OCI-LY3 (cell line): Measurements from ENCODE around the gene CD72.

Experiments
- CTCF ChIP-seq: fragments of 200-600, 300-600 bp; sonication (generic); IDR thresholded peaks from 2 replicates; pipeline ENCODE4 v1.5.1; 2014; ENCODE audit warnings: antibody characterized with exemption, low read length, low read depth
- EZH2phosphoT487 ChIP-seq: fragments of 200-600 bp; shearing (Covaris generic); IDR thresholded peaks from 2 replicates; pipeline ENCODE4 v1.6.1; 2018; ENCODE audit warnings: antibody characterized with exemption, mixed run types, low read depth

DNA sequence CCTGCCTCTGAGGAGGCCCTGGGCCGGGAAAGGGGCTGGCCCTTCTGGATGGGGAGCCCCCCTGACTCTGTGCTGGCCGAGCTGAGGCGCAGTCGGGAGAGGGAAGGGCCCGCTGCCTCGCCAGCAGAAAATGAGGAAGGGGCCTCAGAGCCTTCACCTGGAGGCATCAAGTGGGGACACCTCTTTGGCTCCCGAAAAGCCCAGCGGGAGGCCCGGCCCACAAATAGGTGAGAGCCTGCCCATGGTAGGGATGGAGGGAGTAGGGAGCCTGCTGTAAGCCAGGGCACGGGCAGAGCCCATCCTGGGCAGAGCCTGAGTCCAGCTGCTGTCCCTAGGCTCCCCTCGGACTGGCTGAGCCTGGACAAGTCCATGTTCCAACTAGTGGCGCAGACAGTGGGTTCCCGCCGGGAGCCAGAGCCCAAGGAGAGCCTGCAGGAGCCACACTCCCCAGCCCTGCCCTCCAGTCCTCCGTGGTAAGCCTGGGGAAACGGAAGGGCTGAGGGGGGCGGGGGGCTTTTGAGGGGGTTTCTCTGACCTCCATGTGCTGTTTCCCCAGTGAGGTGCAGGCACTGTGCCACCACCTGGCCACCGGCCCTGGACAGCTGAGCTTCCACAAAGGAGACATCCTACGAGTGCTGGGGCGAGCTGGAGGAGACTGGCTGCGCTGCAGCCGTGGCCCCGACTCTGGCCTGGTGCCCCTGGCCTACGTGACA is 57.4 kb downstream of the CD72 start:
- TF ChIP-seq CTCF (no peak), EZH2phosphoT487 (no peak)
